ENCODE data around the gene ZFR2.
A peak's percentile ranks its signal among the peaks of the same experiment; 100 is the strongest.
"Not testable (repeated sequence)": the region's sequence is repeated elsewhere in the genome, so short reads cannot be mapped to it uniquely, and the experiment has no call there.

ZFR2 gene

DNA sequence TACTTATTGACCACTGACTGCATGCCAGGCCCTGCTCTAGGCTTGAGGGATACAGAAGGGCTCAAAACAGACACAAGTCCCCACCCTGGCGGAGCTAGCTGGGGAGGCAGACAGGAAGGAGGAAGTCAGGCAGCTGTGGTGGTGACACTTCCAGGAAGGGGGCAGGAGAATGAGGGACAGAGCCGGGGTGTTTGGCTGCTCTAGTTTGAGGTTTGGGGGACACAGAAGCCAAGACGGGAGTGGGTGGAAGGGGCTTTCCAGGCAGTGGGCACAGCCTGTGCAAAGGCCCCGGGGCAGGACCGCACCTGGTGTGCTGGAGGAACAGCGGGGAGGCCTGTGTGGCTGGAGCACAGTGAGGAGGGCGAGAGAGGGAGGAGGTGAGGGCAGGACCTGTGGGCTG lies 102.3 kb downstream of the ZFR2 start:
- DNase-seq: no peak
- Histone ChIP-seq H3K4me1 (peaks cover 0 to 16% (median 11%) of the 10 kb centered on the region in 4 donors), H3K4me3 (no peak overlapping the region), H3K36me3 (peaks cover 19 to 55% (median 32%) of the 10 kb centered on the region in 3 donors), H3K27ac (no peak overlapping the region), H3K9me3 (no peaks in the 10 kb centered on the region), H3K27me3 (peaks cover 0 to 5% of the 10 kb centered on the region in 2 donors)
- intact Hi-C loops (cut with DNase I; ENCODE audit: low total_unique reads): loop anchor here (10.0 kb wide), 1 partner anchor 198 kb away; no protein-coding TSS in a partner anchor
- TF ChIP-seq, protein P1, sequence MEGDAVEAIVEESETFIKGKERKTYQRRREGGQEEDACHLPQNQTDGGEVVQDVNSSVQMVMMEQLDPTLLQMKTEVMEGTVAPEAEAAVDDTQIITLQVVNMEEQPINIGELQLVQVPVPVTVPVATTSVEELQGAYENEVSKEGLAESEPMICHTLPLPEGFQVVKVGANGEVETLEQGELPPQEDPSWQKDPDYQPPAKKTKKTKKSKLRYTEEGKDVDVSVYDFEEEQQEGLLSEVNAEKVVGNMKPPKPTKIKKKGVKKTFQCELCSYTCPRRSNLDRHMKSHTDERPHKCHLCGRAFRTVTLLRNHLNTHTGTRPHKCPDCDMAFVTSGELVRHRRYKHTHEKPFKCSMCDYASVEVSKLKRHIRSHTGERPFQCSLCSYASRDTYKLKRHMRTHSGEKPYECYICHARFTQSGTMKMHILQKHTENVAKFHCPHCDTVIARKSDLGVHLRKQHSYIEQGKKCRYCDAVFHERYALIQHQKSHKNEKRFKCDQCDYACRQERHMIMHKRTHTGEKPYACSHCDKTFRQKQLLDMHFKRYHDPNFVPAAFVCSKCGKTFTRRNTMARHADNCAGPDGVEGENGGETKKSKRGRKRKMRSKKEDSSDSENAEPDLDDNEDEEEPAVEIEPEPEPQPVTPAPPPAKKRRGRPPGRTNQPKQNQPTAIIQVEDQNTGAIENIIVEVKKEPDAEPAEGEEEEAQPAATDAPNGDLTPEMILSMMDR (IDR thresholded peaks at IDR 0.05): no peak

DNA sequence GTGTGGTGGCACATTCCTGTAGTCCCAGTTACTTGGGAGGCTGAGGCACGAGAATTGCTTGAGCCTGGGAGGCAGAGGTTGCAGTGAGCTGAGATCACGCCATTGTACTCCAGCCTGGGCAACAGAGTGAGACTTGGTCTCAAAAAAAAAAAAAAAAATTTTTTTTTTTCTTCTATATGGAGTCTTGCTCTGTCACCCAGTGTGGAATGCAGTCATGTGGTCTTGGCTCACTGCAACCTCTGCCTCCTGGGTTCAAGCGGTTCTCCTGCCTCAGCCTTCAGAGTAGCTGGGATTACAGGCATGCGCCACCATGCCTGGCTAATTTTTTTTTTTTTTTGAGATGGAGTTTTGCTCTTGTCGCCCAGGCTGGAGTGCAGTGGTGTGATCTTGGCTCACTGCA lies 103.1 kb downstream of the ZFR2 start:
- H3K4me3 ChIP-seq, H3K27ac ChIP-seq, H3K9me3 ChIP-seq, DNase-seq, H3K27me3 ChIP-seq: not testable (repeated sequence)
- intact Hi-C loops (cut with DNase I; ENCODE audit: low total_unique reads): loop anchor here (10.0 kb wide), 1 partner anchor 199 kb away; no protein-coding TSS in a partner anchor
- peaks cover 0 to 20% (median 15%) of the 10 kb centered on the region in 4 donors for H3K4me1 ChIP-seq
- peaks cover 19 to 55% (median 32%) of the 10 kb centered on the region in 3 donors for H3K36me3 ChIP-seq

DNA sequence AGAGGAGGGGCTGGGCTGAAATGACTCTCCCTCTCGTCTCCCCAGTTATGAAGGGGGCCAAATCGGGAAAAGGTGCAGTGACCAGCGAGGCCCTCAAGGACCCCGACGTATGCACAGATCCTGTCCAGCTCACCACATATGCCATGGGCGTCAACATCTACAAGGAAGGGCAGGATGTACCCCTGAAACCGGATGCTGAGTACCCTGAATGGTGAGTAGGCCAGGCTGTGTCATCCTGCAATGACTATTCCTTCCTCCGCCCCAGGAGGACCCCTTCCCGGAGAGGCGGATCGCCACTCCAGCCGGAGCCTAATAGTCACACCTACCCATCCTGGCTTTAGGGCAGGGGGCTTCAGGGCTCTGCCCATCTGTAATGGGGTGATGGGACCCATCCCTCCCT lies 103.7 kb downstream of the ZFR2 start:
- Histone ChIP-seq H3K4me3 (no peak overlapping the region), H3K27ac (no peak overlapping the region), H3K27me3 (no peaks in the 10 kb centered on the region), H3K4me1 (peaks cover 0 to 26% (median 21%) of the 10 kb centered on the region in 4 donors), H3K9me3 (no peaks in the 10 kb centered on the region), H3K36me3 (peaks cover 19 to 53% (median 32%) of the 10 kb centered on the region in 3 donors)
- intact Hi-C loops (cut with DNase I; ENCODE audit: low total_unique reads): loop anchor here (10.0 kb wide), 1 partner anchor 200 kb away; no protein-coding TSS in a partner anchor
- no peak for DNase-seq
- TF ChIP-seq, protein P1 (IDR thresholded peaks at IDR 0.05): no peak

DNA sequence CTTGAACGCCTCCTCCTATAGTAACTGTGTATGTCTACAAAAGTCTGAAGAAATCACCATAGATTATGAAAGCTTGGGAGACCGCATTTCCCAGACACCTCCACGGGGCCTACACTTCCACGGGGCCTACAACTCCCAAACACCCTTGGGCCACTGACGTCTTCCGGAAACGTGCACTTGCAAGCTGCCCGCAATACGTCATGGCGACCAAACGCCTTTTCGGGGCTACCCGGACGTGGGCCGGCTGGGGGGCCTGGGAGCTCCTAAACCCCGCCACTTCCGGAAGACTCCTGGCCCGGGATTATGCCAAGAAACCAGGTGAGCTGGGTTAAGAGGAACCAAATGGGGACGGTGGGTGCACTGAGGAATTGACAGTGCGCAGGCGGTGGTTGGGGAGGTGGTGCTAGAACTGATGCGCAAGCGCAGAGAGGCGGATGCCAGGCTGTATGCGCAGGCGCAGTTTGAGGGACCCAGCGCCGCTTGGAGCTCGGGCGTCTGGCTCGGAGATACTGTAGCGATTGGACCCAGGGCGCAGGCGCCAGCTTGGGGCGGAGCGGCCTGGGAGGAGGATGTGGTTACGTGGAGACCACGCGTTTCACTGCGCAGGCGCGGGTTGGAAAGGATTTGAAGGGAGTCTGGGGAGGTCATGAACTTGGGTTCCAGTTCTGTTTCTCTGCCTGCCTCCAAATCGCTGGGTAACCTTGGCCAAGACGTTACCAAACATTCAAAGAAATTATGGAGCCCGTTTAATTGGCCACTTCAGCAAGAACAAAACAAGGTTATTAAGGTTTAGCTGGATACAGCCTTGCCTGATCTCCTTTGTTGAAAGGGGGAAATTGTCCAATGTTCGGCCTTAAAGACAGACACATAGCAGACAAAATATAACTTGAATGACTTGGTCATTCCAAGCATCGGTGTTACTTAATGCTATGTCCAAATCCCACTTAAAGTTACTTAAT lies 106.1 kb downstream of the ZFR2 start, which contains the start of gene MRPL54:
TSS of gene MRPL54 (plus strand) at position 182 of the 959 bp plus-strand sequence. CDS start at position 201, 19 bp downstream.
- intact Hi-C loops (cut with DNase I; ENCODE audit: low total_unique reads): loop anchor here (10.0 kb wide), 1 partner anchor 202 kb away; no protein-coding TSS in a partner anchor
- peaks cover 0 to 43% (median 35%) of the 10 kb centered on the region in 4 donors for H3K4me1 ChIP-seq
- H3K27me3 ChIP-seq: no peaks in the 10 kb centered on the region

DNA sequence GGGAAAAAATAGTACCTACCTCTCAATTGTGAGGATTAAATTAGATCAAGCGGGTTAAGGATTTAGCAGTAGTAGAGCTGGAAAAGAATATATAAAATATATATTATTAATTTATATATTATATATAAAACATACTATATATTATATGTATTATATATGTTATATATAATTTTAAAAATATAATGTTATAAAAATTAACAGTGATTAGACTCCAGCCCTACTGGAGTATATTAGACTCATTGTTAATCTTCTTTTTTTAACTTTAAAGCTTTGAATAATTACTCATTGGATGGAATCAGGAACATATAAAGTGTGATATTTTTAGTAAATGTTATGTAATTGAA lies 106.7 kb downstream of the ZFR2 start:
- Histone ChIP-seq H3K27ac (peak overlapping the region; percentile 95 to 99), H3K4me3 (peak overlapping the region in 1 of 2 donors; percentile 92), H3K36me3 (peaks cover 9 to 52% (median 39%) of the 10 kb centered on the region in 3 donors), H3K9me3 (no peaks in the 10 kb centered on the region), H3K27me3 (no peaks in the 10 kb centered on the region), H3K4me1 (peaks cover 0 to 43% (median 35%) of the 10 kb centered on the region in 4 donors)
- TF ChIP-seq, protein P1 (IDR thresholded peaks at IDR 0.05): no peak
- intact Hi-C loops (cut with DNase I; ENCODE audit: low total_unique reads): loop anchor here (10.0 kb wide), 1 partner anchor 203 kb away; no protein-coding TSS in a partner anchor
- no peak for DNase-seq

More for the DNA sequence above, 106.1 kb downstream of the ZFR2 start, which contains the start of gene MRPL54:
- TF ChIP-seq, protein P1 (IDR thresholded peaks at IDR 0.05): peak in 1 of 2 experiments; percentile 22
- Histone ChIP-seq H3K36me3 (peaks cover 16 to 52% (median 39%) of the 10 kb centered on the region in 3 donors), H3K4me3 (peak within 1 kb of the TSS; percentile 77 to 92), H3K27ac (peak within 1 kb of the TSS; percentile 95 to 99), H3K9me3 (no peaks in the 10 kb centered on the region)
- peak; percentile 99 to 100 for DNase-seq

All from tibial artery (tissue), 4 donors.